ENCODE results near the gene ZNRD2.
A peak's percentile ranks its signal among the peaks of the same experiment; 100 is the strongest.
"Not testable (repeated sequence)": the region's sequence is repeated elsewhere in the genome, so short reads cannot be mapped to it uniquely, and the experiment has no call there.

The ZNRD2 gene

DNA sequence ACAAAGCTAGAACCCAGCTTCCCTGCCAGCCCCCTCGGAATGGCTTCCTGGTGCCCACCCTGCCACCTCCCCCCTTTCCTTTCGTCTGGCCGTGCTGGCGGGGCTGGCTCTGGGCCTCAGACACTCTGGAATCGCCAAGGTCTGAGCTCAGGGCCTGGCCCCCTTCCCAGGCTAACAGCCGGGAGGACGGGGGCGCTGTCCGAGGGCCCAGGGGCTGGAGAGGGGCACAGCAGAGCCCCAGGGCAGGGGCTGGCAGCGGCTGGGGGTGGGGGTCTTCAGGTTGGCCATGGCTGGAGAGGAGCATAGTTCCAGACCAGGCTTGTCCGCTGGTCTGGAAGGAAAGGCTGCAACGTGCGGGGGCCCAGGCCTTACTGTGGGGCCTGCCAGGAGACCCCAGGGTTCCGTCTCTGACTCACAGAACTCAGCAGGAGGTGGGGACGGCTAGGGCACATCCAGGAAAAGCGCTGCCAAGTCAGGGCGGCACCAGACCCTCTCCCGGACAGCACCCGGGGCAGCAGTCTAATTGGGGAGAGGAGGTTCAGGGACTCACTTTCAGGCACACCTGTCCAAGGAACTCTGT, 11.3 kb upstream of the ZNRD2 start:
- H3K36me3 Mint-ChIP-seq = no peaks in the 10 kb centered on the region
- H3K27me3 Mint-ChIP-seq = no peaks in the 10 kb centered on the region
- peak overlapping the region; percentile 88 for H3K27ac Mint-ChIP-seq
- peak overlapping the region; percentile 51 for H3K4me3 Mint-ChIP-seq
- H3K9me3 Mint-ChIP-seq = no peaks in the 10 kb centered on the region
- H3K4me1 Mint-ChIP-seq = peaks cover 68% of the 10 kb centered on the region

DNA sequence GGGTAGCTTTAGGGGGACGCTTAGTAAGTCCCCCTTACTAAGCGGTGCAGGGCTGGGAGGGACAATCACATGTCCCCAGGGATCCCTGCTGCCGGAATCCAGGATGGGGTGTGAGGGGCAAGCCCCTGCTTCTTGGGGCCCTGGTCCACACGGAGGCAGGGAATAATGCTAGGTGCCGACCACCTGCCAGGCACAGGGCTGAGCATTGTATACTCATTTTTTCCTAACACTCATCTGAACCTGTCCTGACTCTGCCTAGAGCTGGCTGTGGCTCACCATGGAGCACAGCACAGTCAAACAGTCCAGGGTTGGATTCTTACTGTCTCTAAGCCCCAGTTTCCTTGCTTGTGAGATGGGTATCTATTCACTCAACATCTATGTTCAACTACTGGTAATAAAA, 10.7 kb upstream of the ZNRD2 start:
- no peaks in the 10 kb centered on the region for H3K9me3 Mint-ChIP-seq
- H3K36me3 Mint-ChIP-seq = no peaks in the 10 kb centered on the region
- no peaks in the 10 kb centered on the region for H3K27me3 Mint-ChIP-seq
- peaks cover 64% of the 10 kb centered on the region for H3K4me1 Mint-ChIP-seq
- peak overlapping the region; percentile 88 for H3K27ac Mint-ChIP-seq
- H3K4me3 Mint-ChIP-seq = peak overlapping the region; percentile 49

DNA sequence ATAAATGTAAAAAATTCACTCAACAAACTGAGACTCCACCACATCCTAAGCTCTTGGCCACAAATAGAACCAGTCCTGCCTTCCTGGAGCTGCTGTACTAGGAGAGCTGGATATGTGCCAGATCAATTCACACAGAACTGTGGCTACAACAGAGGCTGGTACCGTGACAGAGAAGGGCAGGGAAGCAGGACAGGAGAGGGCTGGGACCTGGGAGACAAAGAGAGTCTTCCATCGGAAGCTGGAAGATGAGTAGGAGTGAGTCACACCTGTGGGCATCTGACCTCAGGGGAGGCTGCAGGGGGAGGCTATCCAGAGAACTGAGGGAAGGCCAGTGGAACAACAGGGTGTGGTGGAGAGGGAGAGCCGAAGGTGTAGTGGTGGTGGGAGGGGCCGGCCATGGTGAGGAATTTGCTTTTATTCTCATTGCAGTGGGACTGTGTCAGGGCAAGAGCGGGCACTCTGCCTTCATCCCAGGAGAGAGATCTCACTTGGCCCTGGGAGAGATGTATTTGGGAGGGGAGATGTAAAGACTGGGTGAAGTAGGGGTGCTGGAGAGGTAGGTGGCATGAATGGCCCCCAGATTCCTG, 10.2 kb upstream of the ZNRD2 start:
- H3K4me3 Mint-ChIP-seq = no peak overlapping the region
- no peaks in the 10 kb centered on the region for H3K36me3 Mint-ChIP-seq
- H3K27me3 Mint-ChIP-seq = no peaks in the 10 kb centered on the region
- H3K27ac Mint-ChIP-seq = peak overlapping the region; percentile 36
- H3K9me3 Mint-ChIP-seq = no peaks in the 10 kb centered on the region
- peaks cover 62% of the 10 kb centered on the region for H3K4me1 Mint-ChIP-seq

DNA sequence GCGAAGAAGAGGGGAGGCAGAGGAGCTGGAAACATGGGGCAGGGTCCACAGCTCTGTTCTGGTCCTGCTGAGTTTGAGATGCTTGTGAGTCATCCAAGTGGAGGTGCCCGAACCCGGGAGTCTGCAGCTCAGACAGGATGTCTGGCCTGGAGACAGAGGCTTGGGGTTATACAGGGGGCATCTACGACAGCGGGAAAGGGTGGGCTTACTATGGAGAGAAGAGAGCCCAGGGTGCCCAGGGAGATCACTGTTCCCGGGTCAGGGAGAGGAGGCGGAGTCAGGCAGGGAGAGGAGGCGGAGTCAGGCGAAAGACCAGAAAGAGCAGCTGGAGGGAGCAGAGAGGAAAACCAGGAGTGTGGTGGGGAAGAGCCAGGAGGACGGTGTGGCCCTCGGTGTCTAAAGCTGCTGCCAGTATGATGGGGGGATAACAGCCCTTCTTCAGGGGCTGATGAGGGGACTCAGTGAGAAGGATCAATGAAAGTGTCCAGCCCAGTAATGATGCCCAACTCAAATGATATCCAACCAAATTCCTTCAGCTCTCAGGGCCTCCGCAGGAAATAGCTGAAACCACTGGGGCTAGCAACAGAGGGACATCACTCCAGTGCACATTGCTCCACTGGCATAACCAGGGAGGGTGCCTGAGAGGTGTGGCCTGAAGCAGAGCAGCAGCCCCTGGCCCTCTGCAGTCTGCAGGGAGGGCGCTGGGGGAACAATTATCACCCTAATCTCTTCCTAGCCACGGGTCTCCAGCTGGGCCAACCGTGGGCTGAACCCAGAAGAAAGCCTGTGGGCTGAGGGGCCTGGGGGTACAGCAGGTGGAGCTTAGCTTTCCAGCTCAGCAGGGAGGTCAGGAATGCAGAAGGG, 9.5 kb upstream of the ZNRD2 start:
- Mint-ChIP-seq H3K9me3 (no peaks in the 10 kb centered on the region), H3K4me3 (no peak overlapping the region), H3K36me3 (no peaks in the 10 kb centered on the region), H3K4me1 (peaks cover 62% of the 10 kb centered on the region), H3K27me3 (no peaks in the 10 kb centered on the region), H3K27ac (no peak overlapping the region)

DNA sequence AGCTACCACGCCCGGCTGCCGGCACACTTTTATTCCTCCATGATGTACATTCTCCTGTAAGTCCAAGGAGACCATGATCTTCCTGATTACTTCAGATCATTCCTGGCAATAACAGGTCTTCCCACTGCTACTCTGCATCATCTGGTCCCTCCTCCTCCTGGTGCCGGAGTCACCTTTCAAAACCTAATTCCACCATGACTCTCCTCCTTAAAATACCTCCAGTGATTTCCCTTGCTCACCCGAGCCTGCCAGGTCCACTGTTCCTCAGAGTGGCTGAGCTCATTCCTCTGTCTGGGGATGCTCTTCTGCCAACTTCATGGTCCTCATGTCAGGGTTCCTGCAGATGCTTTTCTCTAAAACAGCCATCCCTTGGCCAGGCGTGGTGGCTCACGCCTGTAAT, 8.3 kb upstream of the ZNRD2 start:
- peaks cover 63% of the 10 kb centered on the region for H3K4me1 Mint-ChIP-seq

DNA sequence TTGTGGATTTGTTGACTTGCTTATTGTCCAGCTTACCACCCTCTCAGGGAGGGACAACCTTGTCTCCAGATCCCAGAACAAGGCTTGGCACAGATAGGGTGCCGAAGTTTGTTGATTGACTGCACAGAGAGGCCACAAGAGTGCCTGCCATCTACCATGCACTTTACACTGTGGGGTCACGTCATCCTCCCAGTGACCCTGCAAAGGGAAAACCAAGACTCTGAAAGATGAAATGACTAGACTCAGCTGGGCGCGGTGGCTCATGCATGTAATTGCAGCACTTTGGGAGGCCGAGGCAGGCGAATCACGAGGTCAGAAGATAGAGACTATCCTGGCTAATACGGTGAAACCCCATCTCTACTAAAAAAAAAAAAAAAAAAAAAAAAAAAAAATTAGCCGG, 7.5 kb upstream of the ZNRD2 start:
- H3K36me3 Mint-ChIP-seq = no peaks in the 10 kb centered on the region
- H3K4me3 Mint-ChIP-seq = no peak overlapping the region
- H3K9me3 Mint-ChIP-seq = no peaks in the 10 kb centered on the region
- H3K4me1 Mint-ChIP-seq = peaks cover 61% of the 10 kb centered on the region
- H3K27me3 Mint-ChIP-seq = no peaks in the 10 kb centered on the region
- H3K27ac Mint-ChIP-seq = no peak overlapping the region

More for the DNA sequence above, 8.3 kb upstream of the ZNRD2 start:
- Mint-ChIP-seq H3K9me3 (no peaks in the 10 kb centered on the region), H3K27ac (peak overlapping the region; percentile 90), H3K4me3 (peak overlapping the region; percentile 57), H3K27me3 (no peaks in the 10 kb centered on the region), H3K36me3 (no peaks in the 10 kb centered on the region)

DNA sequence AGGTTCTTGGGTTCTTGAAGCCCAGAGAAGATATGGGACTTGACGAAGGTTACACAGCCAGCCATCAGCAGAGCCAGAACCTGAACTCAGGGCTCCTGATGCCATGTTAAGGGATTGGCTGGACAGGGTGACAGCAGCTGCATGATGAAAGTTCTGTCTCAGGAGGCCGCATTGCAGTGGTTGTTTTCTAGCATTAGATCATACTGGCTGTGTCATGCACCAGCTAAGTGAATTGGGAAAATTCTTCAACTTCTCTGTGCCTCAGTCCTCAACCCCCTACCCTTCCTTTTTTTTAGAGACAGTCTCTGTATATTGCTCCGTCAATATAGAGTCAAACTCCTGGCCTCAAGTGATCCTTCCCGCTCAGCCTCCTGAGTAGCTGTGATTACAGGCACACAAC, 6.7 kb upstream of the ZNRD2 start:
- H3K27me3 Mint-ChIP-seq = no peaks in the 10 kb centered on the region
- H3K9me3 Mint-ChIP-seq = no peaks in the 10 kb centered on the region
- no peak overlapping the region for H3K4me3 Mint-ChIP-seq
- no peak overlapping the region for H3K27ac Mint-ChIP-seq
- H3K36me3 Mint-ChIP-seq = no peaks in the 10 kb centered on the region
- H3K4me1 Mint-ChIP-seq = peaks cover 69% of the 10 kb centered on the region

DNA sequence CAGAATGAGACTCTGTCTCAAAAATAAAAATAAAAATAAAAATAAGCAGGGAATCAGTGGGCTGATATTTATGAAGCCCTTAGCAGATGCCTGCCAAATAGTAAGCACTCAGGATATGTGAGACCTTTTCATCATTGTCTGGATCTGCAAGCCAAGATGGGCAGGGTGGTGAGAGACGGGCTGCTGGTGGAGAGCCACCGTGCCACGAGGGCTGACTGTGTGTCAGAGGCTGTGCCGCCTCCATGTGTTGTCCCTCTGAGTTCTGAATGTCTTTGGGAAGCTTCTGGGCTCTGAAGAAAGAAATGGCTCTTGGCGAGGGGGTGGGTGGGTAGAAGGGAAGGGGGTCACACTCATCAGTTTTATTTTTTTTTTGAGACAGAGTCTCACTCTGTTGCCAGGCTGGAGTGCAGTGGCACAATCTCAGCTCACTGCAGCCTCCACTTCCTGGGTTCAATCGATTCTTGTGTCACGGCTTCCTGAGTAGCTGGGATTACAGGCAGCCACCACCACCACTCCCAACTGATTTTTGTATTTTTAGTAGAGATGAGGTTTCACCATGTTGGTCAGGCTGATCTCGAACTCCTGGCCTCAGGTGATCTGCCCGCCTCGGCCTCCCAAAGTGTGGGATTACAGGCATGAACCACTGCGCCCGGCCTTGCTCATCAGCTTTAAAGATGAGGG, 5.3 kb upstream of the ZNRD2 start:
- H3K36me3 Mint-ChIP-seq, H3K9me3 Mint-ChIP-seq, H3K27me3 Mint-ChIP-seq: not testable (repeated sequence)
- peak overlapping the region; percentile 92 for H3K27ac Mint-ChIP-seq
- peak overlapping the region; percentile 40 for H3K4me3 Mint-ChIP-seq
- H3K4me1 Mint-ChIP-seq = peaks cover 63% of the 10 kb centered on the region

DNA sequence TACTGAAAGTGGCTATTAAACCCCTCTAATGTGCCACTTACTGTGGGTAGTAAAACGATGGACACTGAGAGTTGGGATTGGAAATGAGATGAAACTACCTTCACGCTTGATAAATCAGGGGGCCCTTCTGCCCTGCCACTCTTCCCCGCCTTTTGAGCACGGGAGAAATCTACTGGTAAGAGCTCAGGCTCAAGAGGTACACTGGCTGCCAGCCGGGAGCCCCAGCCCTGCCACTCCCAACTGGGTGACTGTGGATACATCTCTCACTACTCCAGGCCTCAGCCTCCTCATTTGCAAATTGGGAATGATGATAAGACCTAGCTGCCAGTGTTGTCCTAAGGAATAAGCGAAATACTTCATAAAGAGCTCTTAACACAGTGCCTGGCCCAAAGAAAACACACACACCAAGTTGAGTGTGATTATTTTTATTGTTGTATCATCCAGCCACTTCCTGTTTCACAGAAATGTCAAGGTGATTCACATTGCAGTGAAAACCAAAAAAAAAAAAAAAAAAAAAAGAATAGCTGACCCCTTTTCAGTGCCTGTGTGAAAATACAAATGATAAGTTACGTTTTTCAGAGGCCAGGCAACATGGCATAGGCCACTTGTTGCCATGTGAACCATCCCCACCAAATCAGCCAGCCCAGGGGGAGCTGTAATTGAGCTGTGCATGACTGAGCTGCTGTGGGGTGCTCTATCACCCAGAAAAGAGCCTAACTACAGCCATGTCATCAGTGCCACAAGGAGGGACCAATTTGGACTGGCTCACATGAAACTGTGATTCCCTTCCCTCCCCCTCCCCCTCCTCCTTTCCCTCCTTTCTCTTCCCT, 4.4 kb upstream of the ZNRD2 start:
- Mint-ChIP-seq H3K4me3 (peak overlapping the region; percentile 73), H3K27me3 (no peaks in the 10 kb centered on the region), H3K4me1 (peaks cover 58% of the 10 kb centered on the region), H3K9me3 (no peaks in the 10 kb centered on the region), H3K27ac (peak overlapping the region; percentile 92), H3K36me3 (no peaks in the 10 kb centered on the region)

DNA sequence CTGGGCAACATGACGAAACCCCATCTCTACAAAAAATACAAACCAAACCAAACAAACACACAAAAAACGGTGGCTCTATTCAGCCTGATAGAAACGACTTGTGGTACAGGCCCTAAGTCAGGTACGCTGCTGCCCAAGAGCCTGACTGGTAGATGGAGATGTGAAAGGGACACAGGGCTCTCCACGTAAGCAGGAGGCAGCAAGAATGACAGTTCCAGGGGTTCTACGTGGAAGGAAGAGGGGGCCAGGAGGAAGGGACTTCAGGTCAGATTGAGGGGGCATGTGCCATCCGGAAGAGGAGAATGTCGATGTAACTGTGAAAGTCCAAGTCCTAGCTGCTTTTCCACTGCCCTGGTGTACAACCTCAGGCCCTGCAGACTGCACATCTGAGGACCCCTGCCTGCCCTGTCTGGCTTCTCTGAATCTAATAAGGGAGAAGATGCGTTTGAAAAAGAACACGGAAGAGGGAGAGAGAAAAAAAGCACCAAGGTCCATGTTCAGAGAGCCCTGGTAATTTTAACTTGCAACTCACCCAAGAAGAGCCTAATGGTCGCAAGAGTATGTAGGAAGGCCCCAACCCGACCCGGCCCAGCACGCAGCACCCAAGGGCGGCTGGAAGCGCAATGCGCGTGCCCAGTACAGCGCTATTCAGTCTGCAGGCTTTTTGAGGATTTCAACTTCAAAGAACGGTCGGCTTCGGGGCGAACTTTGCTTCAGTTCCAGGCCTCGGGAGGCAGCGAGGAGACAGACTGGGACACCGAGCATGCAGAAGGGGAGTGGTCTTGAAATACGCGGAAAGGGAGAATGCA, 909 bp upstream of the ZNRD2 start:
- no peaks in the 10 kb centered on the region for H3K9me3 Mint-ChIP-seq
- H3K36me3 Mint-ChIP-seq = peaks cover 5% of the 10 kb centered on the region
- H3K27ac Mint-ChIP-seq = peak overlapping the region; percentile 99
- H3K27me3 Mint-ChIP-seq = no peaks in the 10 kb centered on the region
- peaks cover 58% of the 10 kb centered on the region for H3K4me1 Mint-ChIP-seq
- peak overlapping the region; percentile 99 for H3K4me3 Mint-ChIP-seq

DNA sequence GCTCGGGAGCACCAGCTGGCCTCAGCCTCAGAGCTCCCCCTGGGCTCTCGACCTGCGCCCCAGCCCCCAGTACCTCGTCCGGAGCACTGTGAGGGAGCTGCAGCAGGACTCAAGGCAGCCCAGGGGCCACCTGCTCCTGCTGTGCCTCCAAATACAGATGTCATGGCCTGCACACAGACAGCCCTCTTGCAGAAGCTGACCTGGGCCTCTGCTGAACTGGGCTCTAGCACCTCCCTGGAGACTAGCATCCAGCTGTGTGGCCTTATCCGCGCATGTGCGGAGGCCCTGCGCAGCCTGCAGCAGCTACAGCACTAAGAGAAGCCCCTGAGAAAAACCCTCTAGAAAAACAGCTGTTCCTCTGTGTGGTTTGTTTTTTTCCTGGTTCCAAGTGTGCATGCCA, 1.1 kb downstream of the ZNRD2 start:
- Mint-ChIP-seq H3K4me1 (peaks cover 52% of the 10 kb centered on the region), H3K36me3 (peaks cover 5% of the 10 kb centered on the region), H3K9me3 (no peaks in the 10 kb centered on the region), H3K27me3 (no peaks in the 10 kb centered on the region), H3K27ac (peak overlapping the region; percentile 93), H3K4me3 (peak overlapping the region; percentile 99)

DNA sequence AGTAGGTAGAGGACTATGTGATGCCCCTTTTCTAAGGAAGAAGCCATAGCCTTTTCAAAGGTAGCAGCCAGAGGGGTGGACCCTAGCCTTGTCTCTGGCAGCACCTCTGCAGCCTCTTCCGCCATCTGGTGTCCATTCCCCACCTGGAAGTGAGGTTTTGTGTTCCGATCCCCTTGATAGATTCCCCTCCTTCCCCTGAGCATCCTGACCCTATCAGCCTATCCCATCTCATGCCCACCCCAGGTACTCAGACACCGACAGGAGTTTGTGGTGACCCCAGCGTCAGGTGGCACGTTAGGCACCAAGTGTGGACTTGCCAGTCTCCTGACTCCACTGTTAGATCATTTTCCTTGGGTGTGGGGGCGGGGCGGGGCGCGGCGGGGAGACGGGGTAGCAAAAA, 1.7 kb downstream of the ZNRD2 start:
- H3K9me3 Mint-ChIP-seq = no peaks in the 10 kb centered on the region
- H3K27ac Mint-ChIP-seq = peak overlapping the region; percentile 93
- H3K27me3 Mint-ChIP-seq = no peaks in the 10 kb centered on the region
- peaks cover 51% of the 10 kb centered on the region for H3K4me1 Mint-ChIP-seq
- H3K36me3 Mint-ChIP-seq = peaks cover 5% of the 10 kb centered on the region
- H3K4me3 Mint-ChIP-seq = peak overlapping the region; percentile 99

DNA sequence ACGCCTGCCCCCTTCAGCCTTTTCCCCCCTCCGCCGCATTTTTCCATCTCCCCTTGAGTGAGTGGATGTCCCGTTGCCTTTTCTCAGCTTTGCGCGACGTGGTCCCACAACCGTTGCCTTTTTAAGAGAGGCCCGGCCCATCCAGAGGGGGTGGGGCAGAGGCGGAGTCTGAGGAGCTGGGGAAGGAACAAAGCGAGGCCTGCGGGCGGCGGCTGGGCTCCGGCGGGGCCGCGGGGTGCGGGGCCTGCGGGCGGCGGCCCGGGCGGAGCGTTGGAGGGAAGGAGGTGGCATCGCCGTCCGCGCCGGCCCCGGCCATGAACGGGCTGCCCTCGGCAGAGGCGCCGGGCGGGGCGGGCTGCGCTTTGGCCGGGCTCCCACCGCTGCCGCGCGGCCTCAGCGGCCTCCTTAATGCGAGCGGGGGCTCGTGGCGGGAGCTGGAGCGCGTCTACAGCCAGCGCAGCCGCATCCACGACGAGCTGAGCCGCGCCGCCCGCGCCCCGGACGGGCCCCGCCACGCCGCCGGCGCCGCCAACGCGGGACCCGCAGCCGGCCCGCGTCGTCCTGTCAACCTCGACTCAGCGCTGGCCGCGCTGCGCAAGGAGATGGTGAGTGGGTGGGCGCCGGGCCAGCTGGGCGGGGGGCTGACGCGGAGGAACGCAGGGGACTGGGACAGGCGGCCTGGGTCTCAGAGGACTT, 2.2 kb downstream of the ZNRD2 start, which contains the start of gene FAM89B:
FAM89B (plus strand) TSS at position 183 of the 696 bp plus-strand sequence; CDS start at position 315, 132 bp downstream.
- no peaks in the 10 kb centered on the region for H3K27me3 Mint-ChIP-seq
- H3K9me3 Mint-ChIP-seq = no peaks in the 10 kb centered on the region
- H3K4me3 Mint-ChIP-seq = peak within 1 kb of the TSS; percentile 99
- H3K27ac Mint-ChIP-seq = peak within 1 kb of the TSS; percentile 93
- peaks cover 5% of the 10 kb centered on the region for H3K36me3 Mint-ChIP-seq
- H3K4me1 Mint-ChIP-seq = peaks cover 49% of the 10 kb centered on the region
